GM12892 (cell line): ENCODE data around the gene PFKP.

Experiments used
- POLR2AphosphoS5 ChIP-seq: IDR thresholded peaks from 2 replicates; pipeline ENCODE4 v1.6.1; 2011; ENCODE audit warnings: low read depth, low read length, control low read depth
- TAF1 ChIP-seq: IDR thresholded peaks from 2 replicates; pipeline ENCODE4 v1.6.1; 2011; ENCODE audit warnings: low read depth, mild to moderate bottlenecking, control low read depth, low read length, borderline replicate concordance

DNA sequence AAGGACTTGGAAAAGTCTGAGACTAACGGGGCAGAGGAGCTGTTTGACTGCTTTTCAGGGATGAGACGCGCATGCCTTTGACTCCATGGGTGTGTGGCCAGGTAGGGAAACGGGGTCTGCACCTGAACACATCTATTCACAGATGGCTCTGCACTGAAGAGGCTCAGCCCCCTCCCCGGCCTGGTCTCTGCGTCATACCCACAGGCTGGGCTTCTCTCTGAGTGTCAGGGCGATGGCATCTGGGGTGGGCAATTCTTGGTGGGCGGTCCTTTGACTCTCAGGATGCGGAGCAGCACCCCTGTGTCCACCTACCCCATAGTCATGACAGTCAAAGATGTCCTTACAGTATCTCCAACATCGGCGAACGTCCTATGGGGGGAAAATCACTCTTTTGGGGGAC, 23.0 kb downstream of the PFKP start:
- TF ChIP-seq TAF1 (no peak), POLR2AphosphoS5 (no peak)
